SK-N-MC (cell line): ENCODE data around the gene MBD5.

Experiments
- EZH2 ChIP-seq: fragments of 200-600 bp; sonication (generic); IDR thresholded peaks from one replicate; pipeline ENCODE4 v1.6.1; 2017; ENCODE audit warnings: antibody characterized with exemption
- FOXP2 ChIP-seq: optimal IDR thresholded peaks from 2 replicates; pipeline ENCODE3; 2011; ENCODE audit warnings: mild to moderate bottlenecking, moderate library complexity; ENCODE audit not compliant: insufficient read depth; ENCODE audit errors: extremely low read length, control extremely low read depth
- POLR2AphosphoS5 ChIP-seq: IDR thresholded peaks from 2 replicates; pipeline ENCODE4 v1.6.1; 2012; ENCODE audit warnings: mild to moderate bottlenecking, low read depth, low read length, borderline replicate concordance

DNA sequence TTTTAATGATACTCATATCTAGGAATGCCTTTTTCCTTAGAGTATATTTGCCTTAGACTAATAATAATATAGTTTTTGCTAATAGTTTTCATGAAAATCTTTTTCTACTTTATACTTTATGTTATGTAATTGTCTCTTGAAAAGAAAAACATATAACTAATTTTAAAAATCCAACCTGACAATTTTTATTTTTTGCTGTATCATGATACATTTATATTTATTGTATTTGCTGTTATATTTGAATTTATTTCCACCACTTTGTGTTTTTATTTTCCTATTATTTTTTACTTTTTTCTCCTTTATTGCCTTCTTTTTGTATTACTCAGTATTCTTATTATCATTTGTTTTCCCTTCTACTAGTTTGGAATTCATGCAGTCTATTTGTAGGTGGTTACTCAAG, 85.4 kb downstream of the MBD5 start:
- TF ChIP-seq EZH2 (no peak), POLR2AphosphoS5 (no peak), FOXP2 (no peak)
